Endothelial cell of umbilical vein (primary cell): ENCODE data around the gene STK40. TPM values are rescaled to one million over a fixed set of nuclear protein-coding genes. Genes with fewer than 3 reads are reported as not detected.
A peak's percentile ranks its signal among the peaks of the same experiment; 100 is the strongest.

Experiments
- BruUV-seq: library from RNA; stranded (reverse); fragments of 400-500 nt; replicated peaks from 2 replicates; lab custom pipeline; 2021; lab: Mats Ljungman, UMichigan
- CTCF ChIA-PET: fragments of 300-600, 350-600 bp; sonication (Branson Sonifier 250); formaldehyde crosslinking; loops from one replicate; lab custom pipeline; 2021; ENCODE audit warnings: antibody characterized with exemption, inconsistent platforms; lab: Charles Lee
- POLR2A ChIA-PET: fragments of 300-600, 350-600 bp; sonication (Branson Sonifier 250); formaldehyde crosslinking; loops from one replicate; lab custom pipeline; 2021; ENCODE audit warnings: antibody characterized with exemption, inconsistent platforms; lab: Charles Lee
- DNase-seq: peaks from one replicate; pipeline ENCODE4 v3.0.0-alpha.2; 2011; ENCODE audit warnings: low read depth, low spot score
- FAIRE-seq: peaks from 2 replicates; lab custom pipeline; 2011; peaks lifted over from hg19 to GRCh38; lab: Jason Lieb, UNC
- H2AFZ ChIP-seq: 2 replicates; pipeline ENCODE4 v1.6.0; 2012; ENCODE audit warnings: low read depth, low read length, control low read depth, inconsistent platforms
- H3K27ac ChIP-seq: 2 replicates; pipeline ENCODE4 v1.5.1; 2011; ENCODE audit warnings: low read depth, mild to moderate bottlenecking, control low read depth, low read length, moderate library complexity; ENCODE audit not compliant: insufficient read depth
- H3K27me3 ChIP-seq, 2 experiments: 2 replicates each; pipeline versions ENCODE4 v1.6.0 to v1.6.1; 2011; ENCODE audit warnings: low read length in 2 of 2, mixed read lengths in 1 of 2; ENCODE audit not compliant: control insufficient read depth in 2 of 2, insufficient read depth in 2 of 2
- H3K36me3 ChIP-seq, 2 experiments: 2 replicates in 1 of 2; 3 replicates in 1 of 2; pipeline ENCODE4 v1.5.1; 2011; ENCODE audit warnings: low read length in 2 of 2, mild to moderate bottlenecking in 1 of 2, moderate library complexity in 1 of 2; ENCODE audit not compliant: control insufficient read depth in 2 of 2, insufficient read depth in 2 of 2; ENCODE audit errors: extremely low read depth in 1 of 2
- H3K4me1 ChIP-seq: 3 replicates; pipeline ENCODE4 v1.5.1; 2011; ENCODE audit warnings: mild to moderate bottlenecking, low read length; ENCODE audit not compliant: control insufficient read depth, insufficient read depth; ENCODE audit errors: extremely low read depth
- H3K4me2 ChIP-seq: 2 replicates; pipeline ENCODE4 v1.6.1; 2011; ENCODE audit warnings: low read length, control low read depth, mixed read lengths; ENCODE audit not compliant: insufficient read depth
- H3K4me3 ChIP-seq, 3 experiments: fragments of 200-600 bp in 1 of 3; sonication (generic), shearing (Covaris generic) in 1 of 3; replicated peaks in 1 of 3; 2 replicates each; pipeline ENCODE4 v1.5.1; 2011 to 2016; ENCODE audit warnings: control low read depth in 3 of 3, low read length in 3 of 3, mild to moderate bottlenecking in 2 of 3, inconsistent platforms in 1 of 3, low read depth in 1 of 3, moderate library complexity in 1 of 3; ENCODE audit not compliant: insufficient read depth in 1 of 3
- H3K79me2 ChIP-seq: 2 replicates; pipeline ENCODE4 v1.6.0; 2012; ENCODE audit warnings: low read length, inconsistent platforms; ENCODE audit not compliant: control insufficient read depth, insufficient read depth
- H3K9ac ChIP-seq: replicated peaks from 2 replicates; pipeline ENCODE3; 2011; ENCODE audit warnings: low read length, control low read depth; ENCODE audit not compliant: insufficient read depth; ENCODE audit errors: extremely low read depth
- H3K9me1 ChIP-seq: replicated peaks from 3 replicates; pipeline ENCODE4 v1.6.0; 2011; ENCODE audit warnings: mild to moderate bottlenecking, low read length; ENCODE audit not compliant: control insufficient read depth, insufficient read depth; ENCODE audit errors: extremely low read depth
- H3K9me3 ChIP-seq: replicated peaks from 2 replicates; pipeline ENCODE4 v1.5.1; 2012; ENCODE audit warnings: low read length, inconsistent platforms; ENCODE audit not compliant: control insufficient read depth, insufficient read depth
- H4K20me1 ChIP-seq: replicated peaks from 2 replicates; pipeline ENCODE3; 2011; ENCODE audit warnings: mild to moderate bottlenecking, low read length; ENCODE audit not compliant: control insufficient read depth, insufficient read depth; ENCODE audit errors: extremely low read depth
- EZH2 ChIP-seq: IDR thresholded peaks from 2 replicates; pipeline ENCODE4 v1.6.1; 2012; ENCODE audit warnings: borderline replicate concordance, low read depth, mild to moderate bottlenecking, moderate library complexity, low read length, inconsistent platforms; ENCODE audit not compliant: severe bottlenecking
- FOS ChIP-seq: IDR thresholded peaks from 2 replicates; pipeline ENCODE4 v1.6.1; 2011; ENCODE audit warnings: mild to moderate bottlenecking, low read length, moderate library complexity, borderline replicate concordance; ENCODE audit not compliant: insufficient read depth
- GATA2 ChIP-seq: IDR thresholded peaks from 2 replicates; pipeline ENCODE4 v1.7.0; 2011; ENCODE audit warnings: low read depth, mild to moderate bottlenecking, moderate library complexity, mixed read lengths, low read length; ENCODE audit not compliant: insufficient read length, insufficient read depth
- JUN ChIP-seq: IDR thresholded peaks from 2 replicates; pipeline ENCODE4 v1.6.1; 2011; ENCODE audit warnings: borderline replicate concordance, low read depth; ENCODE audit not compliant: insufficient read length, insufficient read depth
- MYC ChIP-seq: IDR thresholded peaks from one replicate; pipeline ENCODE4 v1.6.1; 2011; ENCODE audit warnings: mild to moderate bottlenecking, low read depth, low read length
- POLR2A ChIP-seq: IDR thresholded peaks from 2 replicates; pipeline ENCODE4 v1.6.1; 2012; ENCODE audit warnings: low read depth, mild to moderate bottlenecking, control low read depth, low read length
- POLR2AphosphoS5 ChIP-seq: IDR thresholded peaks from 2 replicates; pipeline ENCODE4 v1.6.1; 2012; ENCODE audit warnings: low read depth, mild to moderate bottlenecking, control low read depth, low read length, moderate library complexity; ENCODE audit not compliant: insufficient read depth
- dilution Hi-C: fragments of 300-500 bp; cut with MboI; formaldehyde crosslinking; loops from one replicate; pipeline ENCODE4 v1.15.0; 2019; ENCODE audit warnings: low sequenced_read_pairs; ENCODE audit not compliant: extremely low pct_ligation_motif_present
- intact Hi-C: fragments of 100-400 bp; cut with micrococcal nuclease; formaldehyde crosslinking; loops from one replicate; pipeline ENCODE4 v1.10.0; 2022
- polyA plus RNA-seq, 4 experiments: library from polyadenylated mRNA; depleted of rRNA in 3 of 4; stranded (reverse) in 3 of 4; unstranded in 1 of 4; fragments of >200 nt; gene quantifications; 2 replicates each; pipeline versions ENCODE4 v1.2.1 to v1.2.3, GENCODE V29; 2011 to 2012; ENCODE audit warnings: missing spikeins in 1 of 4
- total RNA-seq: library from RNA; stranded (reverse); gene quantifications from 2 replicates; pipeline ENCODE4 v1.2.3, GENCODE V29; 2021
- TF ChIP-seq, protein P1 (sequence below), 2 donors: IDR thresholded peaks; 1 replicate in 1 of 2; 2 replicates in 1 of 2; pipeline ENCODE4 v1.5.1; 2011; ENCODE audit warnings: low read length in 2 of 2, mild to moderate bottlenecking in 2 of 2, moderate library complexity in 2 of 2, control low read depth in 1 of 2, inconsistent platforms in 1 of 2, low read depth in 1 of 2; ENCODE audit not compliant: insufficient read depth in 1 of 2; ENCODE audit errors: extremely low read depth in 1 of 2
- TF ChIP-seq, protein P2 (sequence below): IDR thresholded peaks from 2 replicates; pipeline ENCODE4 v1.6.1; 2011; ENCODE audit not compliant: insufficient read depth, insufficient read length

STK40 gene
- total and polyA plus RNA-seq, 2 donors (not counting 3 experiments of a cell fraction or from before 2014, with no cell fraction given): 20.8 to 36.8 TPM

DNA sequence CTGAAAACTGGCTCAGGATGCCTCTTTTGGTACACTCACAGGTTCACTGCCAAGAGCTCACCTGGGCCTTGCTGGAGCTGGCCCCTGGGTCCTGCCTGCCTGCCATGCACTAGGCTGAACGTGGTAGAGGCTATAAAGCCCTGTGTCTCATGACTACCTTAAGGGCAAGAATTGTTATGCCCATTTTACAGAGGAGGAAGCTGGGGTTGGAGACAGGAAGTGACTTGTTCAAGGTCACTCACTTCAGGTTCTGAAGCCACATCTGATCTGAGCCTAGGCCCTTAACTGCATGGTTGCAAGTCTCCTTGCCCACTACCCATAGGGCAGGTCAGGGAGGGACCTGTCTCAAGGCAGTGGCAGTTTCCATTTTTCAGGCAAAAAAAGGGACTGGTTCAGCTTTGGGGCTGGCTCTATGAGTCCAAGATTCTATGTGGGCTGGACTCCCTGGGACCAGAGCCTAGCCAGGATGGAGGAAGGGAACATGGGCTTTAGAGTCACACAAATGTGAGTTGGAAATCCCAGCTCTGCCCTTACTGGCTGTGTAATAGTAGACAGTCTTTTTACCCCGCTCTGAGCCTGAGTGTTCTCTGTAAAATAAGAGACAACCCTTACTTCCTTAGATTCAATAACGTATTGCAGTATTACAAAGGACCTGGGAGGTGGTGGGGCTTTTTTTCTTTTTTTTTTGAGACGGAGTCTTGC is 7.8 kb downstream of the STK40 start:
- intact Hi-C loops: no loop called here
- H3K27ac ChIP-seq: no peak overlapping the region
- H3K9me3 ChIP-seq: no peaks in the 10 kb centered on the region
- H3K79me2 ChIP-seq: peaks cover 60% of the 10 kb centered on the region
- TF ChIP-seq, protein P1, sequence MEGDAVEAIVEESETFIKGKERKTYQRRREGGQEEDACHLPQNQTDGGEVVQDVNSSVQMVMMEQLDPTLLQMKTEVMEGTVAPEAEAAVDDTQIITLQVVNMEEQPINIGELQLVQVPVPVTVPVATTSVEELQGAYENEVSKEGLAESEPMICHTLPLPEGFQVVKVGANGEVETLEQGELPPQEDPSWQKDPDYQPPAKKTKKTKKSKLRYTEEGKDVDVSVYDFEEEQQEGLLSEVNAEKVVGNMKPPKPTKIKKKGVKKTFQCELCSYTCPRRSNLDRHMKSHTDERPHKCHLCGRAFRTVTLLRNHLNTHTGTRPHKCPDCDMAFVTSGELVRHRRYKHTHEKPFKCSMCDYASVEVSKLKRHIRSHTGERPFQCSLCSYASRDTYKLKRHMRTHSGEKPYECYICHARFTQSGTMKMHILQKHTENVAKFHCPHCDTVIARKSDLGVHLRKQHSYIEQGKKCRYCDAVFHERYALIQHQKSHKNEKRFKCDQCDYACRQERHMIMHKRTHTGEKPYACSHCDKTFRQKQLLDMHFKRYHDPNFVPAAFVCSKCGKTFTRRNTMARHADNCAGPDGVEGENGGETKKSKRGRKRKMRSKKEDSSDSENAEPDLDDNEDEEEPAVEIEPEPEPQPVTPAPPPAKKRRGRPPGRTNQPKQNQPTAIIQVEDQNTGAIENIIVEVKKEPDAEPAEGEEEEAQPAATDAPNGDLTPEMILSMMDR (IDR thresholded peaks at IDR 0.05; ENCODE audit: extremely low read depth in 1 of 2, insufficient read depth in 1 of 2, low read depth in 1 of 2, low read length in 2 of 2): no peak
- peak; percentile 35 for TF ChIP-seq POLR2AphosphoS5
- DNase-seq (no peak), FAIRE-seq (no peak)
- H3K27me3 ChIP-seq: no peaks in the 10 kb centered on the region
- dilution Hi-C loops: no loop called here
- H3K9me1 ChIP-seq: no peaks in the 10 kb centered on the region
- ChIA-PET CTCF (interaction anchor here (1.2 to 1.7 kb wide), 5 partner anchors 9 to 229 kb away, joined by 3 to 6 read pairs (median 4); partner anchors contain the start of gene TRAPPC3), POLR2A (interaction anchor here (1.6 kb wide), 1 partner anchor 8 kb away, joined by 4 read pairs; no protein-coding TSS in a partner anchor)
- no peaks in the 10 kb centered on the region for H4K20me1 ChIP-seq
- no peak overlapping the region for H3K9ac ChIP-seq
- no peak overlapping the region for H3K4me3 ChIP-seq
- peaks cover 33% of the 10 kb centered on the region for H3K4me1 ChIP-seq
- no peak overlapping the region for H3K4me2 ChIP-seq
- H2AFZ ChIP-seq: no peak overlapping the region
- peaks cover 0 to 1% of the 10 kb centered on the region in 2 experiments for H3K36me3 ChIP-seq
- no TSS peak for BruUV-seq

DNA sequence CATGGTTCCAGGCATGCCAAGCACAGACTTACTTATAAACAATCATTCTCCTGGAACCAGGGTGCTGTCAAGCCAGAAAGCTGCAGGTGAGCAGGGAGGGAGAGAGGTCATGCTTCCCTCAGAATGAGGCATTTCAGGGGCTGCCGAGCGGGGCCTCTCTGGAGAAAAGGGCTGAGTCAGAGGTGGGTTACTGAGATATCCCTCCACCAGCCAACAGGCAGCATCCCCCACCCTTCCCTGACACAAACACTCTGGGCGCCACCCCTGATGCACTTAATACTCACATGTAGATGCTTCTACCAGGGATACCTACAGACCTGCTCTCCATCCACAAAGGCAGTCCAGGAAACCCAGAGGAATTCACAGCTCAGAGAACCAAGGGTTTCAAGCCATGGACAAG is 13.1 kb downstream of the STK40 start:
- Histone ChIP-seq H3K36me3 (peaks cover 0 to 1% of the 10 kb centered on the region in 2 experiments), H3K9me1 (no peaks in the 10 kb centered on the region), H3K4me3 (no peak overlapping the region), H3K4me1 (peaks cover 41% of the 10 kb centered on the region), H3K27me3 (no peaks in the 10 kb centered on the region), H3K9ac (peak overlapping the region; percentile 35), H3K9me3 (no peaks in the 10 kb centered on the region), H3K4me2 (peak overlapping the region; percentile 8), H3K27ac (peak overlapping the region; percentile 77), H4K20me1 (no peaks in the 10 kb centered on the region), H3K79me2 (peaks cover 52% of the 10 kb centered on the region), H2AFZ (no peak overlapping the region)
- CTCF ChIA-PET: interaction anchor here (0.7 kb wide), 1 partner anchor 140 kb away, joined by 4 read pairs; no protein-coding TSS in a partner anchor
- POLR2A ChIA-PET: interaction anchor here (0.7 kb wide), 2 partner anchors 52 to 81 kb away, joined by 3 to 5 read pairs; no protein-coding TSS in a partner anchor
- DNase-seq: no peak
- TF ChIP-seq, protein P2, sequence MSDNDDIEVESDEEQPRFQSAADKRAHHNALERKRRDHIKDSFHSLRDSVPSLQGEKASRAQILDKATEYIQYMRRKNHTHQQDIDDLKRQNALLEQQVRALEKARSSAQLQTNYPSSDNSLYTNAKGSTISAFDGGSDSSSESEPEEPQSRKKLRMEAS: no peak
- TF ChIP-seq POLR2A (no peak), JUN (no peak), FOS (no peak), GATA2 (no peak), EZH2 (no peak), MYC (no peak), POLR2AphosphoS5 (no peak)
- TF ChIP-seq, protein P1 (IDR thresholded peaks at IDR 0.05; ENCODE audit: extremely low read depth in 1 of 2, insufficient read depth in 1 of 2, low read depth in 1 of 2, low read length in 2 of 2): no peak
- no TSS peak for BruUV-seq
- dilution Hi-C loops (no loop called here), intact Hi-C loops (no loop called here)
- no peak for FAIRE-seq
